Neuron (in vitro differentiated cells): Measurements from ENCODE around the gene ZNF860.
"Not testable (repeated sequence)": the region's sequence is repeated elsewhere in the genome, so short reads cannot be mapped to it uniquely, and the experiment has no call there.

ENCODE experiments used
- H2AFZ ChIP-seq: one replicate; pipeline ENCODE4 v1.6.1; 2013; ENCODE audit warnings: low read depth, mild to moderate bottlenecking, inconsistent platforms, low read length, moderate library complexity
- H3K27me3 ChIP-seq: one replicate; pipeline ENCODE4 v1.6.1; 2013; ENCODE audit warnings: low read length; ENCODE audit not compliant: insufficient read depth
- H3K36me3 ChIP-seq: one replicate; pipeline ENCODE4 v1.6.1; 2013; ENCODE audit warnings: low read length; ENCODE audit not compliant: insufficient read depth
- H3K4me1 ChIP-seq: one replicate; pipeline ENCODE4 v1.6.1; 2013; ENCODE audit warnings: low read length; ENCODE audit not compliant: insufficient read depth
- H3K4me3 ChIP-seq: 2 replicates; pipeline ENCODE4 v1.5.1; 2013; ENCODE audit warnings: mild to moderate bottlenecking, low read length, moderate library complexity
- H3K9me3 ChIP-seq: one replicate; pipeline ENCODE4 v1.6.1; 2013; ENCODE audit warnings: low read length

Gene ZNF860

GRCh38 chr3:32010699-32011098 lies 29.1 kb downstream of the ZNF860 start:
- H3K9me3 ChIP-seq, H2AFZ ChIP-seq, H3K27me3 ChIP-seq, H3K36me3 ChIP-seq, H3K4me3 ChIP-seq, H3K4me1 ChIP-seq: not testable (repeated sequence)

- not testable (repeated sequence) for H3K4me3 ChIP-seq, H3K27me3 ChIP-seq, H3K9me3 ChIP-seq, H2AFZ ChIP-seq, H3K4me1 ChIP-seq, H3K36me3 ChIP-seq
These were observed 34.1 kb downstream of the ZNF860 start for GRCh38 chr3:32015638-32016037.

- Histone ChIP-seq H3K9me3 (no peaks in the 10 kb centered on the region), H3K36me3 (no peaks in the 10 kb centered on the region), H2AFZ (no peak overlapping the region), H3K4me3 (no peak overlapping the region), H3K4me1 (no peaks in the 10 kb centered on the region), H3K27me3 (no peaks in the 10 kb centered on the region)
These were observed 35.7 kb downstream of the ZNF860 start for GRCh38 chr3:32017286-32017685.

- Histone ChIP-seq H3K4me3 (no peak overlapping the region), H3K36me3 (no peaks in the 10 kb centered on the region), H3K27me3 (no peaks in the 10 kb centered on the region), H3K9me3 (no peaks in the 10 kb centered on the region), H3K4me1 (no peaks in the 10 kb centered on the region), H2AFZ (no peak overlapping the region)
These were observed 37.4 kb downstream of the ZNF860 start for GRCh38 chr3:32018757-32019564.

- Histone ChIP-seq H3K4me1 (no peaks in the 10 kb centered on the region), H2AFZ (no peak overlapping the region), H3K9me3 (no peaks in the 10 kb centered on the region), H3K4me3 (no peak overlapping the region), H3K27me3 (no peaks in the 10 kb centered on the region), H3K36me3 (no peaks in the 10 kb centered on the region)
These were observed 39.6 kb downstream of the ZNF860 start for GRCh38 chr3:32021155-32021554.

GRCh38 chr3:32021748-32022147 lies 40.2 kb downstream of the ZNF860 start:
- Histone ChIP-seq H3K27me3 (no peaks in the 10 kb centered on the region), H3K36me3 (no peaks in the 10 kb centered on the region), H2AFZ (no peak overlapping the region), H3K4me1 (no peaks in the 10 kb centered on the region), H3K4me3 (no peak overlapping the region), H3K9me3 (no peaks in the 10 kb centered on the region)

- Histone ChIP-seq H3K9me3 (no peaks in the 10 kb centered on the region), H3K27me3 (no peaks in the 10 kb centered on the region), H3K4me1 (no peaks in the 10 kb centered on the region), H2AFZ (no peak overlapping the region), H3K36me3 (no peaks in the 10 kb centered on the region), H3K4me3 (no peak overlapping the region)
These were observed 41.4 kb downstream of the ZNF860 start for GRCh38 chr3:32022947-32023346.

GRCh38 chr3:32026593-32026992 lies 45.0 kb downstream of the ZNF860 start:
- H3K27me3 ChIP-seq, result no peaks in the 10 kb centered on the region
- H2AFZ ChIP-seq, result no peak overlapping the region
- H3K4me1 ChIP-seq, result no peaks in the 10 kb centered on the region
- no peak overlapping the region for H3K4me3 ChIP-seq
- no peaks in the 10 kb centered on the region for H3K9me3 ChIP-seq
- no peaks in the 10 kb centered on the region for H3K36me3 ChIP-seq

- Histone ChIP-seq H3K27me3 (no peaks in the 10 kb centered on the region), H3K4me1 (no peaks in the 10 kb centered on the region), H3K36me3 (no peaks in the 10 kb centered on the region), H3K4me3 (no peak overlapping the region), H2AFZ (no peak overlapping the region), H3K9me3 (no peaks in the 10 kb centered on the region)
These were observed 56.4 kb downstream of the ZNF860 start for GRCh38 chr3:32037932-32038267.

GRCh38 chr3:32041316-32041715 lies 59.8 kb downstream of the ZNF860 start:
- no peaks in the 10 kb centered on the region for H3K36me3 ChIP-seq
- H3K4me1 ChIP-seq, result no peaks in the 10 kb centered on the region
- no peaks in the 10 kb centered on the region for H3K9me3 ChIP-seq
- H2AFZ ChIP-seq, result no peak overlapping the region
- no peak overlapping the region for H3K4me3 ChIP-seq
- H3K27me3 ChIP-seq, result no peaks in the 10 kb centered on the region
